HepG2 (cell line): ENCODE results near the gene RAP1A. TPM values are rescaled to one million over a fixed set of nuclear protein-coding genes. Genes with fewer than 3 reads are reported as not detected.

Source experiments
- ATAC-seq: fragments of 200-7000 bp; cut with Tn5 transposase; 3 replicates; pipeline ENCODE4 v1.9.1; 2020; ENCODE audit warnings: mild to moderate bottlenecking, moderate library complexity
- BruUV-seq: library from RNA; stranded (reverse); fragments of 400-500 nt; replicated peaks from 2 replicates; lab custom pipeline; 2021; lab: Mats Ljungman, UMichigan
- CTCF ChIA-PET: fragments of 300-600 bp; formaldehyde crosslinking; extraction: SDS; loops from one replicate; lab custom pipeline; 2021; ENCODE audit warnings: low total read pairs, inconsistent platforms, low intra/inter-chr PET ratio; lab: Yijun Ruan, JAX
- POLR2A ChIA-PET: fragments of 350-600 bp; sonication (Branson Sonifier 250); formaldehyde crosslinking; loops from one replicate; lab custom pipeline; 2020; ENCODE audit warnings: antibody characterized with exemption, inconsistent platforms; lab: Yijun Ruan, JAX
- DNase-seq: peaks from one replicate; pipeline ENCODE4 v3.0.0-alpha.2; 2015; ENCODE audit warnings: low spot score
- FAIRE-seq: peaks from 3 replicates; lab custom pipeline; 2011; peaks lifted over from hg19 to GRCh38; lab: Jason Lieb, UNC
- H2AFZ ChIP-seq: one replicate; pipeline ENCODE4 v1.6.1; 2011; ENCODE audit warnings: low read length, inconsistent platforms
- H3K27ac ChIP-seq: fragments of 300-600 bp; 3 replicates; pipeline ENCODE4 v1.8.0; 2011; ENCODE audit warnings: mixed run types, mild to moderate bottlenecking, mixed read lengths, low read length, inconsistent platforms; ENCODE audit not compliant: insufficient read depth; ENCODE audit errors: extremely low read length
- H3K27me3 ChIP-seq, 2 experiments: fragments of 200-600 bp in 1 of 2; 2 replicates in 1 of 2; 3 replicates in 1 of 2; pipeline versions ENCODE4 v1.6.0 to v1.8.0; 2011; ENCODE audit warnings: low read length in 2 of 2, mild to moderate bottlenecking in 2 of 2, moderate library complexity in 2 of 2, inconsistent platforms in 1 of 2; ENCODE audit not compliant: insufficient read depth in 2 of 2, control insufficient read depth in 1 of 2
- H3K36me3 ChIP-seq, 2 experiments: fragments of 200-600 bp in 1 of 2; replicated peaks in 1 of 2; 2 replicates in 1 of 2; 3 replicates in 1 of 2; pipeline versions ENCODE4 v1.5.1 to v1.8.0; 2011; ENCODE audit warnings: low read length in 2 of 2, inconsistent platforms in 1 of 2; ENCODE audit not compliant: insufficient read depth in 2 of 2, control insufficient read depth in 1 of 2
- H3K4me1 ChIP-seq: 2 replicates; pipeline ENCODE4 v1.5.1; 2012; ENCODE audit warnings: low read length, inconsistent platforms; ENCODE audit not compliant: insufficient read depth
- H3K4me2 ChIP-seq: 2 replicates; pipeline ENCODE4 v1.6.0; 2011; ENCODE audit warnings: low read depth, low read length, inconsistent platforms
- H3K4me3 ChIP-seq, 3 experiments: fragments of 200-600 bp in 1 of 3; sonication (generic), shearing (Covaris generic) in 1 of 3; replicated peaks in 1 of 3; 2 replicates each; pipeline ENCODE4 v1.5.1; 2011 to 2016; ENCODE audit warnings: low read length in 3 of 3, inconsistent platforms in 2 of 3, low read depth in 2 of 3, mild to moderate bottlenecking in 2 of 3, control low read depth in 1 of 3, mixed read lengths in 1 of 3; ENCODE audit not compliant: insufficient read depth in 1 of 3
- H3K79me2 ChIP-seq: one replicate; pipeline ENCODE4 v1.6.1; 2011; ENCODE audit warnings: low read length, inconsistent platforms; ENCODE audit not compliant: insufficient read depth
- H3K9ac ChIP-seq: 2 replicates; pipeline ENCODE4 v1.6.0; 2011; ENCODE audit warnings: mild to moderate bottlenecking, low read depth, low read length, inconsistent platforms; ENCODE audit not compliant: insufficient read depth
- H3K9me3 ChIP-seq: 2 replicates; pipeline ENCODE4 v1.5.1; 2012; ENCODE audit warnings: mild to moderate bottlenecking, low read length
- H4K20me1 ChIP-seq: 2 replicates; pipeline ENCODE4 v1.6.0; 2011; ENCODE audit warnings: inconsistent platforms, mild to moderate bottlenecking, low read length, moderate library complexity; ENCODE audit not compliant: insufficient read depth
- CBX5 ChIP-seq: sonication (generic); formaldehyde crosslinking; IDR thresholded peaks from 2 replicates; pipeline ENCODE4 v1.4.0; 2020; ENCODE audit warnings: missing genetic modification reagents, borderline replicate concordance
- CCDC6 ChIP-seq: sonication (generic); formaldehyde crosslinking; IDR thresholded peaks from 2 replicates; pipeline ENCODE4 v1.8.1; 2022; ENCODE audit warnings: mild to moderate bottlenecking, missing genetic modification reagents, moderate library complexity
- GLI4 ChIP-seq: sonication (generic); formaldehyde crosslinking; IDR thresholded peaks from 2 replicates; pipeline ENCODE4 v1.5.1; 2020; ENCODE audit warnings: missing genetic modification reagents, mild to moderate bottlenecking, moderate library complexity, borderline replicate concordance
- HIC2 ChIP-seq: sonication (generic); formaldehyde crosslinking; IDR thresholded peaks from 2 replicates; pipeline ENCODE4 v1.9.0; 2022; ENCODE audit warnings: low read depth, missing genetic modification reagents
- JUN ChIP-seq: sonication (generic); formaldehyde crosslinking; IDR thresholded peaks from 2 replicates; pipeline ENCODE4 v1.4.0; 2020; ENCODE audit warnings: mild to moderate bottlenecking, missing genetic modification reagents
- MXD1 ChIP-seq: sonication (generic); formaldehyde crosslinking; IDR thresholded peaks from 2 replicates; pipeline ENCODE4 v1.4.0; 2020; ENCODE audit warnings: mild to moderate bottlenecking, missing genetic modification reagents
- ZBTB1 ChIP-seq: sonication (generic); formaldehyde crosslinking; IDR thresholded peaks from 2 replicates; pipeline ENCODE4 v1.4.0; 2020; ENCODE audit warnings: missing genetic modification reagents, borderline replicate concordance
- ZNF205 ChIP-seq: IDR thresholded peaks from 2 replicates; pipeline ENCODE4 v1.6.1; 2018; ENCODE audit warnings: missing biosample characterization, missing genetic modification reagents
- ZNF282 ChIP-seq: fragments of 450-650 bp; IDR thresholded peaks from 2 replicates; pipeline ENCODE4 v1.6.1; 2018; ENCODE audit not compliant: partially characterized antibody
- ZNF382 ChIP-seq: sonication (generic); formaldehyde crosslinking; IDR thresholded peaks from 2 replicates; pipeline ENCODE4 v1.5.0; 2020; ENCODE audit warnings: missing genetic modification reagents, mild to moderate bottlenecking, borderline replicate concordance
- in situ Hi-C: cut with HindIII; loops from 2 replicates; pipeline ENCODE4 v1.10.0; 2017; ENCODE audit warnings: low pct_unique_long_range_greater_than_20kb; ENCODE audit not compliant: extremely low pct_ligation_motif_present
- intact Hi-C: fragments of 100-400 bp; cut with micrococcal nuclease; formaldehyde crosslinking; loops from one replicate; pipeline ENCODE4 v1.10.0; 2022; ENCODE audit not compliant: unreplicated experiment
- polyA plus RNA-seq, 8 experiments: library from polyadenylated mRNA; depleted of rRNA in 3 of 8; stranded (reverse) in 7 of 8; unstranded in 1 of 8; fragments of >200 nt; fragmentation: Illumina TruSeq in 4 of 8; extraction: Trizol in 4 of 8; gene quantifications; 2 replicates each; pipeline versions ENCODE4 v1.2.1 to v1.2.3, GENCODE V29; 2011 to 2016; ENCODE audit warnings: low read depth in 4 of 8, missing spikeins in 1 of 8, mixed read lengths in 1 of 8; ENCODE audit not compliant: insufficient read depth in 1 of 8
- total RNA-seq, 5 experiments: library from RNA; depleted of rRNA; stranded (reverse); fragments of >200 nt; fragmentation: Illumina TruSeq; extraction: Trizol; gene quantifications; 2 replicates each; pipeline ENCODE4 v1.2.3, GENCODE V29; 2016; ENCODE audit warnings: low read depth in 1 of 5

RAP1A gene
- total and polyA plus RNA-seq, 2 of the 13 experiments (the other 11 are each of a cell fraction or from before 2014, with no cell fraction given), result 19.0 to 20.7 TPM

- no peak overlapping the region for H3K27ac ChIP-seq
- H3K4me2 ChIP-seq, result no peak overlapping the region
- no peak overlapping the region for H2AFZ ChIP-seq
- no TSS peak for BruUV-seq
- no peak overlapping the region for H3K9ac ChIP-seq
- H3K27me3 ChIP-seq, result peaks cover 0 to 4% of the 10 kb centered on the region in 2 experiments; a peak in 2 of 5 replicates
- TF ChIP-seq GLI4 (CRISPR knock-in tag) (no peak), CCDC6 (no peak), MXD1 (no peak), ZNF282 (no peak), HIC2 (CRISPR knock-in tag) (no peak), ZNF382 (CRISPR knock-in tag) (no peak), JUN (CRISPR knock-in tag) (no peak), CBX5 (CRISPR knock-in tag) (no peak), ZBTB1 (CRISPR knock-in tag) (no peak), ZNF205 (CRISPR knock-in tag) (no peak)
- TF ChIP-seq, all 625 proteins: peak for 0
- Histone ChIP-seq H3K4me3 (no peak overlapping the region), H3K36me3 (no peaks in the 10 kb centered on the region), H4K20me1 (no peaks in the 10 kb centered on the region), H3K9me3 (no peaks in the 10 kb centered on the region), H3K4me1 (peaks cover 40% of the 10 kb centered on the region), H3K79me2 (no peaks in the 10 kb centered on the region)
- CTCF ChIA-PET, result no interaction called here
- in situ Hi-C loops, result no loop called here
- FAIRE-seq (no peak), DNase-seq (no peak), ATAC-seq (no peak)
- intact Hi-C loops, result no loop called here
- POLR2A ChIA-PET, result no interaction called here
Measured at GRCh38 chr1:111602302-111602701, 17.3 kb upstream of the RAP1A start.
